ENCODE results near the gene QPRT. TPM values are rescaled to one million over a fixed set of nuclear protein-coding genes. Genes with fewer than 3 reads are reported as not detected.

QPRT gene
- total and polyA plus RNA-seq, 2 donors (not counting 1 experiment from before 2014, with no cell fraction given) = 0.06 to 0.22 TPM

GRCh38 chr16:29662729-29663015 is 16.3 kb upstream of the QPRT start:
- Histone ChIP-seq H4K20me1 (ENCODE audit: control insufficient read depth, insufficient read depth, low read length, poor library complexity, severe bottlenecking) (peaks cover 9% of the 10 kb centered on the region), H3K9ac (ENCODE audit: low read length) (no peak overlapping the region), H2AFZ (ENCODE audit: insufficient read depth, low read depth, low read length, poor library complexity, severe bottlenecking) (peak overlapping the region; percentile 32), H3K9me3 (ENCODE audit: control extremely low read depth in 1 of 3, control insufficient read depth in 2 of 3, insufficient read depth in 1 of 3, low read length in 2 of 3) (no peaks in the 10 kb centered on the region), H3K4me1 (ENCODE audit: control insufficient read depth in 2 of 2, insufficient read depth in 2 of 2, low read length in 2 of 2) (peaks cover 55 to 62% of the 10 kb centered on the region in 2 donors), H3K27ac (ENCODE audit: low read length in 2 of 2) (no peak overlapping the region), H3K79me2 (ENCODE audit: control insufficient read depth, insufficient read depth, low read length) (no peaks in the 10 kb centered on the region), H3K4me3 (ENCODE audit: control extremely low read depth in 1 of 5, extremely low read depth in 1 of 5, insufficient read depth in 1 of 5, low read depth in 2 of 5, low read length in 4 of 5) (peak overlapping the region in 2 of 5 experiments; percentile 12 to 40), H3K4me2 (replicated peaks; ENCODE audit: low read depth, low read length, poor library complexity, severe bottlenecking) (peak overlapping the region; percentile 71), H3K36me3 (replicated peaks in 1 of 2; ENCODE audit: control extremely low read depth in 1 of 2, control insufficient read depth in 1 of 2, extremely low read depth in 1 of 2, insufficient read depth in 2 of 2, low read length in 1 of 2) (no peaks in the 10 kb centered on the region), H3K27me3 (replicated peaks in 1 of 4; ENCODE audit: control extremely low read depth in 1 of 4, control insufficient read depth in 3 of 4, insufficient read depth in 4 of 4, low read length in 3 of 4) (no peaks in the 10 kb centered on the region)
- H3K9me3 Mint-ChIP-seq (ENCODE audit: insufficient read depth) = no peaks in the 10 kb centered on the region
- intact Hi-C loops (cut with micrococcal nuclease) = loop anchor here (2.0 kb wide), 1 partner anchor 50 kb away; no protein-coding TSS in a partner anchor
- TF ChIP-seq CTCF (IDR thresholded peaks at IDR 0.05) (no peak), EZH2 (IDR thresholded peaks at IDR 0.05; ENCODE audit: borderline replicate concordance, insufficient read depth, low read depth, low read length, poor library complexity, severe bottlenecking) (no peak)
- peaks cover 55% of the 10 kb centered on the region for H3K4me1 Mint-ChIP-seq
- peak overlapping the region; percentile 52 for H3K4me3 Mint-ChIP-seq
- no peaks in the 10 kb centered on the region for H3K27me3 Mint-ChIP-seq
- no peak for ATAC-seq (ENCODE audit: low read depth)
- ChIA-PET POLR2A (interaction anchor here (0.7 kb wide), 1 partner anchor 1539 kb away, joined by 3 read pairs; no protein-coding TSS in a partner anchor), CTCF (interaction anchor here (0.9 to 1.4 kb wide), 2 partner anchors 11 to 17 kb away, joined by 3 read pairs; no protein-coding TSS in a partner anchor)
- 3% methylated on average over 4 of the region's 4 CpGs for WGBS (ENCODE audit: insufficient coverage)
- DNase-seq = peak; percentile 43
- peak overlapping the region; percentile 50 for H3K27ac Mint-ChIP-seq

GRCh38 chr16:29663016-29663806 is 15.8 kb upstream of the QPRT start, which contains the start of gene SPN:
SPN (plus strand) TSS chr16:29663247; CDS start chr16:29663729, 482 bp downstream.
- ChIA-PET CTCF (interaction anchor here (0.9 to 1.4 kb wide), 2 partner anchors 12 to 17 kb away, joined by 3 read pairs; no protein-coding TSS in a partner anchor), POLR2A (interaction anchor here (0.7 kb wide), 2 partner anchors 17 to 1538 kb away, joined by 3 to 6 read pairs; no protein-coding TSS in a partner anchor)
- ATAC-seq (ENCODE audit: low read depth) = no peak
- Histone ChIP-seq H3K9ac (ENCODE audit: low read length) (peak within 1 kb of the TSS; percentile 61), H2AFZ (ENCODE audit: insufficient read depth, low read depth, low read length, poor library complexity, severe bottlenecking) (peak within 1 kb of the TSS; percentile 74), H3K27ac (ENCODE audit: low read length in 2 of 2) (peak within 1 kb of the TSS; percentile 2 to 41), H3K4me1 (ENCODE audit: control insufficient read depth in 2 of 2, insufficient read depth in 2 of 2, low read length in 2 of 2) (peaks cover 61 to 68% of the 10 kb centered on the region in 2 donors), H3K4me2 (replicated peaks; ENCODE audit: low read depth, low read length, poor library complexity, severe bottlenecking) (peak within 1 kb of the TSS; percentile 71), H3K4me3 (ENCODE audit: control extremely low read depth in 1 of 5, extremely low read depth in 1 of 5, insufficient read depth in 1 of 5, low read depth in 2 of 5, low read length in 4 of 5) (peak within 1 kb of the TSS; percentile 2 to 50 (median 26)), H3K27me3 (replicated peaks in 1 of 4; ENCODE audit: control extremely low read depth in 1 of 4, control insufficient read depth in 3 of 4, insufficient read depth in 4 of 4, low read length in 3 of 4) (no peaks in the 10 kb centered on the region), H3K79me2 (ENCODE audit: control insufficient read depth, insufficient read depth, low read length) (no peaks in the 10 kb centered on the region), H3K9me3 (ENCODE audit: control extremely low read depth in 1 of 3, control insufficient read depth in 2 of 3, insufficient read depth in 1 of 3, low read length in 2 of 3) (no peaks in the 10 kb centered on the region), H4K20me1 (ENCODE audit: control insufficient read depth, insufficient read depth, low read length, poor library complexity, severe bottlenecking) (peaks cover 9% of the 10 kb centered on the region), H3K36me3 (replicated peaks in 1 of 2; ENCODE audit: control extremely low read depth in 1 of 2, control insufficient read depth in 1 of 2, extremely low read depth in 1 of 2, insufficient read depth in 2 of 2, low read length in 1 of 2) (no peaks in the 10 kb centered on the region)
- DNase-seq = peak; percentile 45
- peaks cover 58% of the 10 kb centered on the region for H3K4me1 Mint-ChIP-seq
- no peaks in the 10 kb centered on the region for H3K9me3 Mint-ChIP-seq (ENCODE audit: insufficient read depth)
- H3K27me3 Mint-ChIP-seq = no peaks in the 10 kb centered on the region
- 16% methylated on average over 14 of the region's 18 CpGs for WGBS (ENCODE audit: insufficient coverage)
- H3K27ac Mint-ChIP-seq = peak within 1 kb of the TSS; percentile 79
- TF ChIP-seq EZH2 (IDR thresholded peaks at IDR 0.05; ENCODE audit: borderline replicate concordance, insufficient read depth, low read depth, low read length, poor library complexity, severe bottlenecking) (no peak), CTCF (IDR thresholded peaks at IDR 0.05) (no peak)
- intact Hi-C loops (cut with micrococcal nuclease) = loop anchor here (2.0 kb wide), 1 partner anchor 50 kb away; no protein-coding TSS in a partner anchor
- H3K4me3 Mint-ChIP-seq = peak within 1 kb of the TSS; percentile 64

All from B cell (primary cell).